HEK293 (cell line): ENCODE results near the gene GCC1.
A peak's percentile ranks its signal among the peaks of the same experiment; 100 is the strongest.

Experiments used
- CTCF ChIA-PET: fragments of 350-600 bp; formaldehyde crosslinking; extraction: SDS; loops from one replicate; lab custom pipeline; 2021; ENCODE audit warnings: antibody characterized with exemption; lab: Yijun Ruan, JAX
- POLR2A ChIA-PET: fragments of 300-600 bp; formaldehyde crosslinking; extraction: SDS; loops from one replicate; lab custom pipeline; 2020; ENCODE audit warnings: antibody characterized with exemption, inconsistent platforms; lab: Yijun Ruan, JAX
- H3K27ac ChIP-seq: fragments of 200-500 bp; sonication (Bioruptor generic); 2 replicates; pipeline ENCODE4 v1.5.1; 2014; ENCODE audit warnings: low read depth, low read length, control low read depth, inconsistent platforms; ENCODE audit errors: extremely low read depth
- H3K36me3 ChIP-seq, 2 experiments: fragments of 200-500 bp in 1 of 2; sonication (Bioruptor generic) in 1 of 2; 1 replicate in 1 of 2; 2 replicates in 1 of 2; pipeline ENCODE4 v1.5.1; 2014 to 2017; ENCODE audit warnings: inconsistent platforms in 2 of 2, low read length in 2 of 2; ENCODE audit not compliant: control insufficient read depth in 2 of 2, insufficient read depth in 1 of 2
- H3K4me1 ChIP-seq: fragments of 200-500 bp; sonication (Bioruptor generic); 2 replicates; pipeline ENCODE4 v1.5.1; 2014; ENCODE audit warnings: mild to moderate bottlenecking, low read length, inconsistent platforms; ENCODE audit not compliant: control insufficient read depth, insufficient read depth
- H3K4me3 ChIP-seq: 2 replicates; pipeline ENCODE4 v1.5.1; 2011; ENCODE audit warnings: low read depth, mild to moderate bottlenecking, control low read depth, low read length, moderate library complexity
- H3K9me3 ChIP-seq: fragments of 200-500 bp; sonication (Bioruptor generic); 2 replicates; pipeline ENCODE4 v1.5.1; 2014; ENCODE audit warnings: low read depth, low read length, inconsistent platforms; ENCODE audit not compliant: control insufficient read depth, insufficient read depth
- GLIS1 ChIP-seq: fragments of 450-650 bp; formaldehyde crosslinking; IDR thresholded peaks from 2 replicates; pipeline ENCODE4 v1.5.1; 2016; ENCODE audit warnings: missing biosample characterization, missing genetic modification characterization
- SALL2 ChIP-seq: fragments of 450-650 bp; formaldehyde crosslinking; IDR thresholded peaks from 2 replicates; pipeline ENCODE4 v1.5.0; 2017; ENCODE audit warnings: missing biosample characterization, mild to moderate bottlenecking, missing genetic modification characterization, borderline replicate concordance
- SCRT2 ChIP-seq: fragments of 450-650 bp; formaldehyde crosslinking; IDR thresholded peaks from 2 replicates; pipeline ENCODE4 v1.5.1; 2016; ENCODE audit warnings: missing biosample characterization, missing genetic modification characterization
- SP3 ChIP-seq: fragments of 450-650 bp; formaldehyde crosslinking; IDR thresholded peaks from 2 replicates; pipeline ENCODE4 v1.5.1; 2016; ENCODE audit warnings: missing biosample characterization, missing genetic modification characterization
- TRIM28 ChIP-seq: IDR thresholded peaks from 2 replicates; pipeline ENCODE4 v1.6.1; 2011; ENCODE audit warnings: low read length, control low read depth, borderline replicate concordance
- ZIC2 ChIP-seq: fragments of 450-650 bp; formaldehyde crosslinking; IDR thresholded peaks from 2 replicates; pipeline ENCODE4 v1.5.1; 2016; ENCODE audit warnings: missing biosample characterization, missing genetic modification characterization
- ZNF10 ChIP-seq: fragments of 450-650 bp; formaldehyde crosslinking; IDR thresholded peaks from 2 replicates; pipeline ENCODE4 v1.5.1; 2017; ENCODE audit warnings: missing biosample characterization, missing genetic modification characterization
- ZNF184 ChIP-seq: fragments of 450-650 bp; IDR thresholded peaks from 2 replicates; pipeline ENCODE4 v1.5.1; 2018; ENCODE audit warnings: missing biosample characterization, mild to moderate bottlenecking, missing genetic modification characterization
- ZNF2 ChIP-seq: fragments of 450-650 bp; formaldehyde crosslinking; IDR thresholded peaks from 2 replicates; pipeline ENCODE4 v1.5.1; 2016; ENCODE audit warnings: missing biosample characterization, missing genetic modification characterization
- ZNF214 ChIP-seq: fragments of 450-650 bp; formaldehyde crosslinking; IDR thresholded peaks from 2 replicates; pipeline ENCODE4 v1.5.1; 2017; ENCODE audit warnings: missing biosample characterization, mild to moderate bottlenecking, missing genetic modification characterization, borderline replicate concordance
- ZNF24 ChIP-seq: fragments of 450-650 bp; formaldehyde crosslinking; IDR thresholded peaks from 2 replicates; pipeline ENCODE4 v1.5.1; 2016; ENCODE audit warnings: missing biosample characterization, missing genetic modification characterization
- ZNF274 ChIP-seq, 2 experiments: fragments of 200-500 bp in 1 of 2; fragments of 450-650 bp in 1 of 2; sonication (Bioruptor generic) in 1 of 2; formaldehyde crosslinking in 1 of 2; IDR thresholded peaks; 2 replicates each; pipeline versions ENCODE4 v1.5.1 to v1.6.1; 2014 to 2016; ENCODE audit warnings: borderline replicate concordance in 1 of 2, inconsistent platforms in 1 of 2, low read length in 1 of 2, missing biosample characterization in 1 of 2, missing genetic modification characterization in 1 of 2
- ZNF311 ChIP-seq: fragments of 450-650 bp; formaldehyde crosslinking; IDR thresholded peaks from 2 replicates; pipeline ENCODE4 v1.5.1; 2017; ENCODE audit warnings: missing biosample characterization, missing genetic modification characterization, borderline replicate concordance
- ZNF335 ChIP-seq: fragments of 450-650 bp; formaldehyde crosslinking; conservative IDR thresholded peaks from 2 replicates; pipeline ENCODE4 v1.5.1; 2016; ENCODE audit warnings: missing biosample characterization, missing genetic modification characterization
- ZNF521 ChIP-seq: fragments of 450-650 bp; formaldehyde crosslinking; IDR thresholded peaks from 2 replicates; pipeline ENCODE4 v1.5.1; 2017; ENCODE audit warnings: missing biosample characterization, mild to moderate bottlenecking, missing genetic modification characterization
- ZNF548 ChIP-seq: fragments of 450-650 bp; formaldehyde crosslinking; IDR thresholded peaks from 2 replicates; pipeline ENCODE4 v1.5.1; 2016; ENCODE audit warnings: missing biosample characterization, missing genetic modification characterization
- ZNF624 ChIP-seq: fragments of 450-650 bp; formaldehyde crosslinking; IDR thresholded peaks from 2 replicates; pipeline ENCODE4 v1.5.1; 2017; ENCODE audit warnings: missing biosample characterization, missing genetic modification characterization
- ZNF677 ChIP-seq: fragments of 450-650 bp; IDR thresholded peaks from 2 replicates; pipeline ENCODE4 v1.5.0; 2018; ENCODE audit warnings: missing biosample characterization, mild to moderate bottlenecking, missing genetic modification characterization, moderate library complexity
- ZNF792 ChIP-seq: fragments of 450-650 bp; formaldehyde crosslinking; IDR thresholded peaks from 2 replicates; pipeline ENCODE4 v1.5.1; 2016; ENCODE audit warnings: missing biosample characterization, missing genetic modification characterization
- TF ChIP-seq, protein P1 (sequence below): fragments of 450-650 bp; formaldehyde crosslinking; IDR thresholded peaks from 2 replicates; pipeline ENCODE4 v1.5.1; 2016; ENCODE audit warnings: missing biosample characterization, missing genetic modification characterization, borderline replicate concordance
- TF ChIP-seq, protein P2 (sequence below): fragments of 450-650 bp; IDR thresholded peaks from 2 replicates; pipeline ENCODE4 v1.5.1; 2018; ENCODE audit warnings: missing biosample characterization, mild to moderate bottlenecking, missing genetic modification characterization
- TF ChIP-seq, protein P3 (sequence below): fragments of 450-650 bp; formaldehyde crosslinking; optimal IDR thresholded peaks from 2 replicates; pipeline ENCODE3; 2016; ENCODE audit warnings: missing biosample characterization, mild to moderate bottlenecking, missing genetic modification characterization
- TF ChIP-seq, protein P4 (sequence below): fragments of 450-650 bp; formaldehyde crosslinking; IDR thresholded peaks from 2 replicates; pipeline ENCODE4 v1.5.1; 2016; ENCODE audit warnings: missing biosample characterization, missing genetic modification characterization
- TF ChIP-seq, protein P5 (sequence below): fragments of 450-650 bp; formaldehyde crosslinking; IDR thresholded peaks from 2 replicates; pipeline ENCODE4 v1.5.1; 2016; ENCODE audit warnings: missing biosample characterization, missing genetic modification characterization

The GCC1 gene

DNA sequence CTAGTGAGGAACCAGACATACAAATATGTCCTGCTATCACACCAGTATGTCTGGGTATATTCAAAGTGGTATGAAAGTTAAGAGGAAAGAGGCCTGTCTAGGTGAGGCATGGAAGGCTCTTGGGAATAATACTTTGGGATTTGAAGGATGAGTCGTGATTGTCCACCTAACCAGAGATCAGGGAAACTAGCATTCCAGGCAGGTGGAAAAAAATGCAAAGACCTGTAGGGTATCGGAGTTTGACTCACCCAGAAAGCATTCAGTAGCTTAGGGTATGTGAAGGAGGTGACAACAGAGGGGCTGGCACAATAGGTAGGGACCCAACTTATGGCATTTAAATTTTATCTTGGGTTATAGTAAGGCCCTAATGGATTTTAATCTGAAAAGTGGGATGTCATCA lies 950 bp upstream of the GCC1 start (continued):
- no peak for TF ChIP-seq SALL2 (tag by site-specific recombination)
- no peak for TF ChIP-seq ZNF548 (tag by site-specific recombination)
- TF ChIP-seq ZNF274 (IDR thresholded peaks at IDR 0.05; ENCODE audit: low read length) = no peak
- TF ChIP-seq ZNF274 (tag by site-specific recombination; IDR thresholded peaks at IDR 0.05; ENCODE audit: borderline replicate concordance) = no peak
- no peak for TF ChIP-seq ZNF311 (tag by site-specific recombination)
- TF ChIP-seq ZNF792 (tag by site-specific recombination) = no peak
- TF ChIP-seq, protein P1, sequence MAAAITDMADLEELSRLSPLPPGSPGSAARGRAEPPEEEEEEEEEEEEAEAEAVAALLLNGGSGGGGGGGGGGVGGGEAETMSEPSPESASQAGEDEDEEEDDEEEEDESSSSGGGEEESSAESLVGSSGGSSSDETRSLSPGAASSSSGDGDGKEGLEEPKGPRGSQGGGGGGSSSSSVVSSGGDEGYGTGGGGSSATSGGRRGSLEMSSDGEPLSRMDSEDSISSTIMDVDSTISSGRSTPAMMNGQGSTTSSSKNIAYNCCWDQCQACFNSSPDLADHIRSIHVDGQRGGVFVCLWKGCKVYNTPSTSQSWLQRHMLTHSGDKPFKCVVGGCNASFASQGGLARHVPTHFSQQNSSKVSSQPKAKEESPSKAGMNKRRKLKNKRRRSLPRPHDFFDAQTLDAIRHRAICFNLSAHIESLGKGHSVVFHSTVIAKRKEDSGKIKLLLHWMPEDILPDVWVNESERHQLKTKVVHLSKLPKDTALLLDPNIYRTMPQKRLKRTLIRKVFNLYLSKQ (tag by site-specific recombination) = no peak
- TF ChIP-seq ZNF521 (tag by site-specific recombination) = no peak
- TF ChIP-seq SCRT2 = no peak
- TF ChIP-seq, protein P2, sequence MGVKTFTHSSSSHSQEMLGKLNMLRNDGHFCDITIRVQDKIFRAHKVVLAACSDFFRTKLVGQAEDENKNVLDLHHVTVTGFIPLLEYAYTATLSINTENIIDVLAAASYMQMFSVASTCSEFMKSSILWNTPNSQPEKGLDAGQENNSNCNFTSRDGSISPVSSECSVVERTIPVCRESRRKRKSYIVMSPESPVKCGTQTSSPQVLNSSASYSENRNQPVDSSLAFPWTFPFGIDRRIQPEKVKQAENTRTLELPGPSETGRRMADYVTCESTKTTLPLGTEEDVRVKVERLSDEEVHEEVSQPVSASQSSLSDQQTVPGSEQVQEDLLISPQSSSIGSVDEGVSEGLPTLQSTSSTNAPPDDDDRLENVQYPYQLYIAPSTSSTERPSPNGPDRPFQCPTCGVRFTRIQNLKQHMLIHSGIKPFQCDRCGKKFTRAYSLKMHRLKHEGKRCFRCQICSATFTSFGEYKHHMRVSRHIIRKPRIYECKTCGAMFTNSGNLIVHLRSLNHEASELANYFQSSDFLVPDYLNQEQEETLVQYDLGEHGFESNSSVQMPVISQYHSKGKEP (tag by site-specific recombination) = no peak

DNA sequence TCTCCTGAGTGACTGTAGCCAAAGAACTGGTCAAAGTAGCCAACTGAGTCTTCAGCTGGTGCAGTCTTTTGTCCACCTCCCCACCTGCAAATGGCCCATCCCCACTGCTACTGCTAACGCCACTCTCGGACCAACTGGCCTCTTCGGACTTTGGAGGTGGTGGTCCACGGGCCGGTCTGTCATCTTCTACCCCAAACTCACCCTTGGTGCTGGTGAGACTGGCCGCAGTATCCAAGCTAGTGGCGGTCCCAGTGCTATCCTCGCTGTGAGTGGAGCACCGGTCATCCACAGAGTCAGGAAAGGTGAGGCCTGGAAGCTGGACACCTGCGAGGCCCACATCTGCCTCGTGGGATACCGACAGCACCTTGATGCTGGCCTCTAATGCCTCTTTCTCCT lies 750 bp downstream of the GCC1 start:
- no peak for TF ChIP-seq SP3 (tag by site-specific recombination)
- no peak for TF ChIP-seq ZNF624
- peaks cover 6% of the 10 kb centered on the region; the same call in 1 of the 2 replicates for H3K4me1 ChIP-seq
- H3K4me3 ChIP-seq = peak overlapping the region; percentile 91
- H3K36me3 ChIP-seq = peaks cover 0 to 45% of the 10 kb centered on the region in 2 experiments; a peak in 1 of 3 replicates
- ChIA-PET CTCF (no interaction called here), POLR2A (interaction anchor here (2.1 kb wide), 1 partner anchor 12 kb away, joined by 6 read pairs; no protein-coding TSS in a partner anchor)
- H3K27ac ChIP-seq = no peak overlapping the region
- no peaks in the 10 kb centered on the region for H3K9me3 ChIP-seq

DNA sequence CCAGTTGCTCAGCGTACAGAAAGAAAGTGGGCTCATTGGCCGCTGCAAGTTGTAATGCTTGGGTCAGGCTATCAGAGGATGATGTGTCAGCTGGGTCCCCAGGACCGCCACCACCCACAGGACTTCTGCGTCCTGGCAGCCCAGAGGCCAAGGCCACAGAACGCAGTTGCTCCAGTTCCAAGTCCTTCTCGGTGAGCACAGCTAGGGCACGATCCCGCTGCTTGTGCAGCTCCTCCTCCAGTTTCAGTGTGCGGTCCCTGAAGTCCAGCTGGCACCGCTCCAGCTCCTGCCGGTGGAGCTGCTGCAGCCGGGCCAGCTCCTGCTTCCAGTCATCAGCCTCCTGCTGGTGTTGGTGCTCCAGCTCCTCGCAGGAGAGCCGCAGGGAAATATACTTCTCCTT lies 3.0 kb downstream of the GCC1 start:
- H3K27ac ChIP-seq = no peak overlapping the region
- ChIA-PET POLR2A (no interaction called here), CTCF (no interaction called here)
- no peak overlapping the region for H3K4me3 ChIP-seq
- peaks cover 0 to 46% of the 10 kb centered on the region in 2 experiments; a peak in 1 of 3 replicates for H3K36me3 ChIP-seq
- H3K4me1 ChIP-seq = peaks cover 6% of the 10 kb centered on the region; the same call in 1 of the 2 replicates
- H3K9me3 ChIP-seq = no peaks in the 10 kb centered on the region
- TF ChIP-seq ZIC2 (peak; percentile 94), ZNF10 (tag by site-specific recombination) (peak; percentile 34; the same call in 1 of the 2 replicates), ZNF24 (tag by site-specific recombination) (peak; percentile 43; the same call in 1 of the 2 replicates), TRIM28 (no peak), ZNF677 (tag by site-specific recombination) (no peak), ZNF2 (tag by site-specific recombination) (no peak), ZNF335 (tag by site-specific recombination) (no peak), ZNF184 (tag by site-specific recombination) (no peak), ZNF214 (no peak), GLIS1 (tag by site-specific recombination) (peak; percentile 30)
- TF ChIP-seq, protein P2 (tag by site-specific recombination) = peak; percentile 60; the same call in 1 of the 2 replicates
- TF ChIP-seq, protein P3, sequence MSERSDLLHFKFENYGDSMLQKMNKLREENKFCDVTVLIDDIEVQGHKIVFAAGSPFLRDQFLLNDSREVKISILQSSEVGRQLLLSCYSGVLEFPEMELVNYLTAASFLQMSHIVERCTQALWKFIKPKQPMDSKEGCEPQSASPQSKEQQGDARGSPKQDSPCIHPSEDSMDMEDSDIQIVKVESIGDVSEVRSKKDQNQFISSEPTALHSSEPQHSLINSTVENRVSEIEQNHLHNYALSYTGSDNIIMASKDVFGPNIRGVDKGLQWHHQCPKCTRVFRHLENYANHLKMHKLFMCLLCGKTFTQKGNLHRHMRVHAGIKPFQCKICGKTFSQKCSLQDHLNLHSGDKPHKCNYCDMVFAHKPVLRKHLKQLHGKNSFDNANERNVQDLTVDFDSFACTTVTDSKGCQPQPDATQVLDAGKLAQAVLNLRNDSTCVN (tag by site-specific recombination) = peak; percentile 15
- TF ChIP-seq, protein P4, sequence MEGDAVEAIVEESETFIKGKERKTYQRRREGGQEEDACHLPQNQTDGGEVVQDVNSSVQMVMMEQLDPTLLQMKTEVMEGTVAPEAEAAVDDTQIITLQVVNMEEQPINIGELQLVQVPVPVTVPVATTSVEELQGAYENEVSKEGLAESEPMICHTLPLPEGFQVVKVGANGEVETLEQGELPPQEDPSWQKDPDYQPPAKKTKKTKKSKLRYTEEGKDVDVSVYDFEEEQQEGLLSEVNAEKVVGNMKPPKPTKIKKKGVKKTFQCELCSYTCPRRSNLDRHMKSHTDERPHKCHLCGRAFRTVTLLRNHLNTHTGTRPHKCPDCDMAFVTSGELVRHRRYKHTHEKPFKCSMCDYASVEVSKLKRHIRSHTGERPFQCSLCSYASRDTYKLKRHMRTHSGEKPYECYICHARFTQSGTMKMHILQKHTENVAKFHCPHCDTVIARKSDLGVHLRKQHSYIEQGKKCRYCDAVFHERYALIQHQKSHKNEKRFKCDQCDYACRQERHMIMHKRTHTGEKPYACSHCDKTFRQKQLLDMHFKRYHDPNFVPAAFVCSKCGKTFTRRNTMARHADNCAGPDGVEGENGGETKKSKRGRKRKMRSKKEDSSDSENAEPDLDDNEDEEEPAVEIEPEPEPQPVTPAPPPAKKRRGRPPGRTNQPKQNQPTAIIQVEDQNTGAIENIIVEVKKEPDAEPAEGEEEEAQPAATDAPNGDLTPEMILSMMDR (tag by site-specific recombination) = 0 out of 2 replicates have a peak, but pooled peaks have one; percentile 34
- TF ChIP-seq, protein P5, sequence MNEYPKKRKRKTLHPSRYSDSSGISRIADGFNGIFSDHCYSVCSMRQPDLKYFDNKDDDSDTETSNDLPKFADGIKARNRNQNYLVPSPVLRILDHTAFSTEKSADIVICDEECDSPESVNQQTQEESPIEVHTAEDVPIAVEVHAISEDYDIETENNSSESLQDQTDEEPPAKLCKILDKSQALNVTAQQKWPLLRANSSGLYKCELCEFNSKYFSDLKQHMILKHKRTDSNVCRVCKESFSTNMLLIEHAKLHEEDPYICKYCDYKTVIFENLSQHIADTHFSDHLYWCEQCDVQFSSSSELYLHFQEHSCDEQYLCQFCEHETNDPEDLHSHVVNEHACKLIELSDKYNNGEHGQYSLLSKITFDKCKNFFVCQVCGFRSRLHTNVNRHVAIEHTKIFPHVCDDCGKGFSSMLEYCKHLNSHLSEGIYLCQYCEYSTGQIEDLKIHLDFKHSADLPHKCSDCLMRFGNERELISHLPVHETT (tag by site-specific recombination) = no peak
